Esophagus mucosa (tissue), 1 donor: ENCODE data around the gene STPG1. TPM values are rescaled to one million over a fixed set of nuclear protein-coding genes. Genes with fewer than 3 reads are reported as not detected.

Experiments used
- ATAC-seq: fragments of 200-7000 bp; cut with Tn5 transposase; one replicate; pipeline ENCODE4 v1.9.1; 2020
- total RNA-seq: library from RNA; stranded (reverse); gene quantifications from one replicate; pipeline ENCODE4 v1.2.4, GENCODE V29; 2023
- donor health status: DM: yes; HTN: yes; CAD: no.

The STPG1 gene
- total RNA-seq, 1 donor from 2014 or later: 8.0 TPM

DNA sequence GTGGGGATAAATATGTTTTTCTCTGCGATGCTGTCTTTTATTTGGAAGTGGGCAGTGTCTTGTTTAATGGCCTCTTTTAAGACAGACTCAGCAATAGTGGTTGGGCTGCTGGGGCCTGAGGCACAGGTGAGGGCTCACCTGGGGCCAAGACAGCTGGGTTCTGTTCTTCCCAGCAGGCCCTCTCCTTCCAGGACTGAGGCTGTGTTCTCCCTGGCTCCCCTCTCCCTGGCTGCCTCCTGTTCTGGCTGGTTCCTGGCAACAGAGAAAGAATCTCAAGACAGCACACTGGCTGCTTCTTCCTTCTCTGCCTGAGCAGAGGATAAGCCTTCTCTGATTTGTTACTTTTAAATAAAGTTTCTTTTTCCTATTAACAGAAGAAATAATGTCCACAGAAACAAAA, 101.8 kb downstream of the STPG1 start:
- no peak for ATAC-seq

GRCh38 chr1:24311234-24311633, 102.3 kb downstream of the STPG1 start:
- peak; percentile 60 for ATAC-seq

DNA sequence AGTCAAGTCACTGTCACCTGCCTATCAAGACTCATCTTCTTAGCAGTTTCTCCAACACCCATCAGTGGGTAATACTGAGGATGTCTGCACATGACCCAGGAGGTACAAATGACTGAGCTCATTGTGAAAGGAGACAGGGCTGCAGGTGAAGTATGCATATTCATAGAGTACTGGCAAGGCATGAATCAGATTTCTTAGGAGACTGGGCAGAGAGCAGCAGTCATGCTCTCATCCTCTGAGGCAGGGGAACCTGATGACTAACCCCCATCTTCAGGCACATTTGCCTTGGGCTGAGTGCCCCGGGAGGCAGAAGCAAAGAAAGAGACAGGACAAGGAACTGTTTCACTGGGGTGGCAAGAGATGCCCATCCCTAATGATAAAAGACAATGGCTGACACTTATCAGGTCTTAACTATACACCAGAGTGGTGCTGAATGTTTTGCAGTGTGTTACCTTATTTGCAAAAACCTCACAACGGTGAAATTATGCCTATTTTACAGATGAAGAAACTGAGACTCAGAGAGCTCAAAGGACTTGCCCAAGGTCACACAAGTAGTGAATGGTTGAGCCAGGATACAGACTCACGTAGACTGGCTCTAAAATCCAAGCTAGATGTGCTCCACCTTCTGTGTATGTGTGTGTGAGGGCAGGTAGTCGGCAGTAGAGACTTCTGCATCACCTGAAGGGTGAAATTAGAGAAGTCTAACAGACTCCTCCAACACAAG, 103.7 kb downstream of the STPG1 start:
- peak; percentile 86 for ATAC-seq

DNA sequence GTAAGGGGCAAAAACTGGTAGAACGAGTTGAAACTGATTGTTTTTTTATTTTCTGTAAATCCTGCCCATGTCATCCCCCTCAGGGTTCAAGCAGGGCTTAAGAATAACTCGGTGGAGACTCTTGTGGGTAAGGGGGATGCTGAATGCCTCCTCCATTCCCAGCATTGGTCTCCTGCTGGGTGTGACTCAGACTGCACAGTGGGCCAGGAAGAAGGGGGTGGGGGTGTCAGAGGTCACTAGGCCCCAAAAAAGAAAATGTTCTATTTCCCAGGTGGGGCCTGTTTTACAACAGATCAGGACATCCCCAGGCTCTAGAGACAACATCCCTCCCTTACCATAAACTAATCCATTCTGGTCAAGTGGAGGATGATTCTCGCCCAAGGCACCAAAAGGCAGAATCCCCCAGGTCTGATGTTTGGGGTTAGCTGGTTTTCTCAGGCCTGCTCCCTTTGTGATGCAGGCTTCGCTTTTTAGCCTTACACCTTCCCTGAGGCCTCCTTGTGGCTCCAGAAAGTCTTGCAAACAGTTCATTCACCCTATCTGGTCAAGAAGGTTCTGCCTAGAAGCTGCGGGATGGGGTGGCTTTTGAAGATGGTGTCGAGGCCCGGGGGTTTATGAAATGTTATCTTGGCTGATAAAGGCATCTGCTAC, 105.1 kb downstream of the STPG1 start:
- no peak for ATAC-seq

Other genes starting within 250 kb of the STPG1 start
- 4.0 TPM for gene IFNLR1, start 226.5 kb downstream of the STPG1 start, total RNA-seq
- gene GRHL3, start 94.4 kb downstream of the STPG1 start, total RNA-seq: 177 TPM
- 21.3 TPM for gene NIPAL3, start 2.0 kb upstream of the STPG1 start, total RNA-seq
- 21.5 TPM for gene RCAN3, start 89.1 kb upstream of the STPG1 start, total RNA-seq
- gene NCMAP, start 142.3 kb upstream of the STPG1 start, total RNA-seq: 0.16 TPM
- 81.3 TPM for gene SRRM1, start 229.5 kb upstream of the STPG1 start, total RNA-seq